GM12878 (cell line): Measurements from ENCODE around the gene SLC12A9.

Experiments
- NR2C1 ChIP-seq: fragments of 450-650 bp; IDR thresholded peaks from 2 replicates; pipeline ENCODE4 v1.6.1; 2017; ENCODE audit warnings: antibody characterized with exemption, mild to moderate bottlenecking, moderate library complexity
- NRF1 ChIP-seq: conservative IDR thresholded peaks from 2 replicates; pipeline ENCODE4 v1.6.1; 2011; ENCODE audit warnings: mild to moderate bottlenecking, low read depth, low read length, improper control_type of control experiment
- TF ChIP-seq, protein P1 (sequence below), 3 experiments: IDR thresholded peaks in 2 of 3; conservative IDR thresholded peaks in 1 of 3; 2 replicates each; pipeline ENCODE4 v1.5.1; 2011; ENCODE audit warnings: low read depth in 3 of 3, low read length in 3 of 3, mild to moderate bottlenecking in 3 of 3, control low read depth in 2 of 3, moderate library complexity in 2 of 3, inconsistent platforms in 1 of 3, mixed read lengths in 1 of 3; ENCODE audit not compliant: control insufficient read depth in 2 of 3, insufficient read depth in 1 of 3; ENCODE audit errors: extremely low read depth in 1 of 3
- TF ChIP-seq, protein P2 (sequence below): IDR thresholded peaks from 2 replicates; pipeline ENCODE4 v1.6.1; 2012; ENCODE audit warnings: low read length, inconsistent platforms

DNA sequence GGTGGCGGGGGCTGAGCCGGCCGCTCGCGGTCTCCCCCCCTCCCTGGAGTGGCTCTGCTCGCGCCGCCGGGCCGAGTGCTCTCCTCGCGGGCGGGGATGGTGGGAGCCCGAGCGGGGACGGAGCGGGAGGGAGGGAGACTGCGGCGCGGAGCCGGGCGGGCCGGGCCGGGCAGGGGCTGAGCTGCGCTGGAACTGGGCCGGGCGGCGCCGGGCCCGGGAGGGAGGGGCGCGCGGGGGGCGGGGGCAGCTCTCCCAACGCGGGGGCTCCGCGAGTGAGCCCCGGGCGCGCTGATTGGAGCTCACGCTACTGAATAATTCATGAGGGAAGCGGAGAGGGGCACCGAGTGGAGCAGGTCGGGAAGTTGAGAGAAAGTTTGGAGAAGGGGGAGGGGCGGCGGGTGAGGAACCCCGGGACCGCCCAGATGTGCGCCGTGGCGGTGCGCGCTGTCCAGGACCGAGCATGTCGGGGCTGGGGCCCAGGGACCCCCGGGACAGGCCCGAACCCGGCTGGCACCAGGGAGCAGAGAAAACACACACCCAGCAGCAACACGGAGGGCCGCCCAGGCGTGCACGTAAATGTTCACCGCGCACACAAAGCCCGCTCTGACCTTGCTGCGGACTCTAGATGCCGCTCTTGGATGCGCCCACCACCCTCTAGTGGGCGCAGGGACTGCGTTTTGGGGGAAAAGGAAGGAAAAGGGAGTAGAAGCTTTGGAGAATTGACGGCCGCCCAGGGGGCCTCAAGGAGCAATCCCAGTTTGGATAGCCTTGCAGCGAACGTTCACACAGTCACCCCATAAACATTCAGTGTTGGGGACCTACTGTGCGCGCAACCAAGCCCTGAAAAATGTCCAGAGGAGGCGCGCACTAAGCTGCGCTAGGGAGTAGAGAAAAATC is 24.9 kb upstream of the SLC12A9 start, which contains the start of gene EPHB4:
- TF ChIP-seq, protein P1, sequence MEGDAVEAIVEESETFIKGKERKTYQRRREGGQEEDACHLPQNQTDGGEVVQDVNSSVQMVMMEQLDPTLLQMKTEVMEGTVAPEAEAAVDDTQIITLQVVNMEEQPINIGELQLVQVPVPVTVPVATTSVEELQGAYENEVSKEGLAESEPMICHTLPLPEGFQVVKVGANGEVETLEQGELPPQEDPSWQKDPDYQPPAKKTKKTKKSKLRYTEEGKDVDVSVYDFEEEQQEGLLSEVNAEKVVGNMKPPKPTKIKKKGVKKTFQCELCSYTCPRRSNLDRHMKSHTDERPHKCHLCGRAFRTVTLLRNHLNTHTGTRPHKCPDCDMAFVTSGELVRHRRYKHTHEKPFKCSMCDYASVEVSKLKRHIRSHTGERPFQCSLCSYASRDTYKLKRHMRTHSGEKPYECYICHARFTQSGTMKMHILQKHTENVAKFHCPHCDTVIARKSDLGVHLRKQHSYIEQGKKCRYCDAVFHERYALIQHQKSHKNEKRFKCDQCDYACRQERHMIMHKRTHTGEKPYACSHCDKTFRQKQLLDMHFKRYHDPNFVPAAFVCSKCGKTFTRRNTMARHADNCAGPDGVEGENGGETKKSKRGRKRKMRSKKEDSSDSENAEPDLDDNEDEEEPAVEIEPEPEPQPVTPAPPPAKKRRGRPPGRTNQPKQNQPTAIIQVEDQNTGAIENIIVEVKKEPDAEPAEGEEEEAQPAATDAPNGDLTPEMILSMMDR (IDR thresholded peaks at IDR 0.05 in 2 of 3, conservative IDR thresholded peaks at IDR 0.05 in 1 of 3; ENCODE audit: control insufficient read depth in 2 of 3, extremely low read depth in 1 of 3, insufficient read depth in 1 of 3, low read depth in 3 of 3, low read length in 3 of 3) = no peak
- TF ChIP-seq NR2C1 = no peak
- no peak for TF ChIP-seq NRF1
- TF ChIP-seq, protein P2, sequence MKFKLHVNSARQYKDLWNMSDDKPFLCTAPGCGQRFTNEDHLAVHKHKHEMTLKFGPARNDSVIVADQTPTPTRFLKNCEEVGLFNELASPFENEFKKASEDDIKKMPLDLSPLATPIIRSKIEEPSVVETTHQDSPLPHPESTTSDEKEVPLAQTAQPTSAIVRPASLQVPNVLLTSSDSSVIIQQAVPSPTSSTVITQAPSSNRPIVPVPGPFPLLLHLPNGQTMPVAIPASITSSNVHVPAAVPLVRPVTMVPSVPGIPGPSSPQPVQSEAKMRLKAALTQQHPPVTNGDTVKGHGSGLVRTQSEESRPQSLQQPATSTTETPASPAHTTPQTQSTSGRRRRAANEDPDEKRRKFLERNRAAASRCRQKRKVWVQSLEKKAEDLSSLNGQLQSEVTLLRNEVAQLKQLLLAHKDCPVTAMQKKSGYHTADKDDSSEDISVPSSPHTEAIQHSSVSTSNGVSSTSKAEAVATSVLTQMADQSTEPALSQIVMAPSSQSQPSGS = no peak
